Mucosa of descending colon (tissue), 3 donors: Measurements from ENCODE around the gene ARHGAP12. TPM values are rescaled to one million over a fixed set of nuclear protein-coding genes. Genes with fewer than 3 reads are reported as not detected.

Experiments
- ATAC-seq: fragments of 200-7000 bp; cut with Tn5 transposase; one replicate; pipeline ENCODE4 v1.9.1; 2020; ENCODE audit warnings: mild to moderate bottlenecking, moderate library complexity
- DNase-seq, 3 donors: peaks; one replicate each; pipeline ENCODE4 v3.0.0-alpha.2; 2020
- H3K36me3 ChIP-seq: fragments of 200-600 bp; one replicate; pipeline ENCODE4 v1.8.0; 2021; ENCODE audit warnings: low read depth, mild to moderate bottlenecking
- H3K4me1 ChIP-seq: fragments of 200-600 bp; one replicate; pipeline ENCODE4 v1.8.0; 2021; ENCODE audit warnings: low read depth, mild to moderate bottlenecking
- H3K4me3 ChIP-seq: fragments of 200-600 bp; one replicate; pipeline ENCODE4 v1.8.0; 2021; ENCODE audit warnings: mild to moderate bottlenecking
- H3K9me3 ChIP-seq: fragments of 200-600 bp; one replicate; pipeline ENCODE4 v1.8.0; 2021; ENCODE audit warnings: mild to moderate bottlenecking
- CTCF ChIP-seq: fragments of 200-600 bp; IDR thresholded peaks from one replicate; pipeline ENCODE4 v1.8.0; 2022; ENCODE audit warnings: antibody characterized with exemption, mild to moderate bottlenecking
- intact Hi-C, 2 donors: fragments of 100-400 bp; cut with DNase I in 1 of 2; cut with micrococcal nuclease in 1 of 2; formaldehyde crosslinking; loops; one replicate each; pipeline versions ENCODE4 v1.11.0 to v1.11.1; 2022; cut with DNase I, micrococcal nuclease
- total RNA-seq, 3 donors: library from RNA; stranded (reverse); fragmentation: NEBNext Ultra II Directional in 2 of 3; extraction: Animal tissue kit (Norgen Biotek cat#: 25700) in 2 of 3; gene quantifications; one replicate each; pipeline versions ENCODE4 v1.2.1 to v1.2.4, GENCODE V29; 2021 to 2023
- donor health status: DM: no; HTN: no; CAD: no; lungs with moderate emphysema.
- donor health status: DM: no; HTN: no; CAD: no.
- donor health status: DM: no; HTN: yes; CAD: no.

ARHGAP12 gene
- total RNA-seq, 3 donors from 2014 or later: 37.2 to 44.4 (median 44.3) TPM

DNA sequence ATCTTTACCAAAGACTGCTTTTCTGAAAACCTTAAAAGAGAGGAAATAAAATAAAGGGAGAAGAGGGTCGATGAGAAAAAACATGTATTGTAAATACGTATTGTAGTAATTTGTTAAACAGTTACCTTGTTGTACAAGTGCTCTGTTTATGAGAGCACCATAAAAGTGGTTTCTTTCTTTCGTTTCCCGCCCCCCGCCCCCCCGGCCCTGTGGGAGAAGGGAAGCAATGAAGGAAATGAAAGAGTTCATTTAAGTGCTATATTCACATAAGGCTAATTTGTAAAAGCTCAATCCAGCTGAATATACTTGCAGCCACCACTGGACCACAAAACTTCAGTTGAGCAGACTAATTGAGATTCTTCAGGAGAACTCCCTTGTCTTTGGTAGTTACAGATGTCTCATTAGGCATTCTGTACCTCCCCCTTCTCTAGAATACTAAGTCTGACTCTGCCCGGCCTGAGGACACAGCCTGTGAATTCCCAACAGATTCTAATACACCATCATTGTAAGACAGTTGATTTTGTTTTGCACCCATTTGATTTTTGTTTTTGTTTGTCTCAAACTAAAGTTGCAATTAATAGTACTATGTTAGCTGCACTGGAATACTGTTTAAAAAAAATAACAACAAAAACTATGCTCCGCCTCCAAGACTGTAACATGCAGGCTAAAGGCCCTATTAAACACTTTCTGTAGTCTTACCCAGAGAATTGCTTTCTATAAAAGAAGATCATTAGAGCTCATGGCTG lies 124.9 kb downstream of the ARHGAP12 start:
- peak; percentile 54 for ATAC-seq
- intact Hi-C loops: no loop called here

DNA sequence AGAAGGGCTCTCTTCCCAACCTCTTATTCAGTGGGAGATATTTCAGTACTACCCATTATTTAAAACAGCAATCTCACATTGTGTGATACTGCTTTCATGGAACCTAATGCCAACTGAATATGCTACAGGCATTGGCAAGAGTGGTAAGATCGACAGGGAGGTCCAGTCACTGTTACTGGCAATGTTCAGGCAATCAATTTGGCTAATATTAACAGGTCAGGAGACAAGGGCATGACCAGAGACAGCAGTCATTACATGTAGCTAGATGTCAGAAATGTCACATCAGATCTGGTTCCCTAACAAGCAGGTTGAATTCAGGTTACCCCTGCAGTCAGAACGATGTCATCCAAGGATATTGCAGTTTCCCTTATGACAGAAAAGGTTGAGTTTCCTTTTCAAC lies 129.4 kb downstream of the ARHGAP12 start:
- ATAC-seq (no peak), DNase-seq (no peak)
- H3K4me3 ChIP-seq: no peak overlapping the region
- no peaks in the 10 kb centered on the region for H3K4me1 ChIP-seq
- H3K36me3 ChIP-seq: no peaks in the 10 kb centered on the region
- no peaks in the 10 kb centered on the region for H3K9me3 ChIP-seq
- intact Hi-C loops: no loop called here
- TF ChIP-seq CTCF: no peak

More for the DNA sequence above, 124.9 kb downstream of the ARHGAP12 start:
- Histone ChIP-seq H3K4me3 (no peak overlapping the region), H3K9me3 (no peaks in the 10 kb centered on the region), H3K4me1 (no peaks in the 10 kb centered on the region), H3K36me3 (no peaks in the 10 kb centered on the region)
- TF ChIP-seq CTCF: no peak
- DNase-seq: no peak

GRCh38 chr10:31792745-31793144 lies 135.9 kb downstream of the ARHGAP12 start:
- Histone ChIP-seq H3K4me1 (no peaks in the 10 kb centered on the region), H3K36me3 (no peaks in the 10 kb centered on the region), H3K9me3 (no peaks in the 10 kb centered on the region), H3K4me3 (no peak overlapping the region)
- DNase-seq (no peak), ATAC-seq (no peak)
- intact Hi-C loops: no loop called here
- no peak for TF ChIP-seq CTCF

DNA sequence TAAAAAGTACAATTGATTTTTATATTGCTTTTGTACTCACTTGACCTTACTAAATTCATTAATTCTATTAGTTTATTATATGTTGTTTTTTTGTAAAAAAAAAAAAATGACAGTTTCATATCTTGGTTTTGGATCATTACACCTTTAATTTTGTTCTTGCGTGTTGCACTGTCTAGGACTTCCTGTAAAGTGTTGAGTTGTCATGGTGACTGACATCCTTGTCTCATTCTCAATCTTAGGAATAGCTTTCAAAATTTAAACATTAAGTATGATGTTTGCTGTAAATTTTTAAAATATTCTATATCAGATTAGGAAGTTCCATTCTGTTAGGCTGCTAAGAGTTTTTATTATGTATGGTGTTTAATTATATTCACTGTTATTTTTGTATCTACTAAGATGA lies 139.1 kb downstream of the ARHGAP12 start:
- intact Hi-C loops: no loop called here
- H3K4me3 ChIP-seq: no peak overlapping the region
- ATAC-seq (no peak), DNase-seq (no peak)
- no peak for TF ChIP-seq CTCF
- no peaks in the 10 kb centered on the region for H3K9me3 ChIP-seq
- H3K4me1 ChIP-seq: no peaks in the 10 kb centered on the region
- H3K36me3 ChIP-seq: no peaks in the 10 kb centered on the region

DNA sequence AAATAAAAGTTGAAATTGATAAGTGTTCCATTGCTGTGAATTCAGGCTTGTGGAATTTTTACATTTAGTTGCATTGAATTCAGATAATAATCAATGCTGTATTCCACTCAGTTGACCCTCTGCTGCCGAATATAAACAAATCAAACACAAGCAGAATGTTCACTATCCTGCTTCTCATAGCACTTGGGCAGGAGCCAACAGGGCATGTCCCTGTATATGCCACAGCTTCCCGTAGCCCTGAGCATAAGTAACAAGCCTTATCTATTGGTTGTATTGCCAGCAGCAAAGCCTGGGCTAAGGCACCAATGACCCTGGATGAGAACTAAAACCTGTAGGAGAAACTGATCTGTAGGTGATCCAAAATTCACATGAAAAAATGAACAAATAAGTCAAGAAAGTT lies 145.9 kb downstream of the ARHGAP12 start:
- Histone ChIP-seq H3K4me3 (no peak overlapping the region), H3K36me3 (no peaks in the 10 kb centered on the region), H3K9me3 (no peaks in the 10 kb centered on the region), H3K4me1 (no peaks in the 10 kb centered on the region)
- intact Hi-C loops: no loop called here
- ATAC-seq (peak; percentile 32), DNase-seq (peak in 1 of 3 donors; percentile 60)
- no peak for TF ChIP-seq CTCF
